NOMO-1 treated with dmso at 0.1 percent for 144 hours (cell line): ENCODE results near the gene CELF5.

Experiments used
- DNase-seq: peaks from one replicate; lab custom pipeline; 2025; ENCODE audit not compliant: unreplicated experiment; lab: John Stamatoyannopoulos, UW

CELF5 gene

DNA sequence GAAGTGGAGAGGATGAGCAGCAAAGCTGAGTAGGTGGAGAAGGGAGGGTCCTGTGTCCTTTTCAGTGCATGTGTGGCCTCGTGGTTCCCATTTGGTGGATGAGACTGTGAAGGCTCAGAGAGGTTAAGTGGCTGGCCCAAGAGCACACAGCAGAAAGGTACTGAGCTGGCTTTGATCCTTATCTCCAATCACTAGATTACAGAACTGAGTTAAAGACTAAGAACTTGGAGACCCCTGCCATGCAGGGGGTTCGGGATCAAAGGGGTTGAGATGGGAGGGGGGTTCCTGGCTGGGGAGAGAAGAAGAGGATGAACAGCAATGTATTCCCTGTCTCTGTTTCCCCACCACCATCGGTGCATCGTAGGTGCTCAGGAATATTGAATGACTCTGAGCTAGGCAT, 11.8 kb downstream of the CELF5 start:
- no peak for DNase-seq

GRCh38 chr19:3238066-3238561, 13.7 kb downstream of the CELF5 start:
- DNase-seq = no peak

DNA sequence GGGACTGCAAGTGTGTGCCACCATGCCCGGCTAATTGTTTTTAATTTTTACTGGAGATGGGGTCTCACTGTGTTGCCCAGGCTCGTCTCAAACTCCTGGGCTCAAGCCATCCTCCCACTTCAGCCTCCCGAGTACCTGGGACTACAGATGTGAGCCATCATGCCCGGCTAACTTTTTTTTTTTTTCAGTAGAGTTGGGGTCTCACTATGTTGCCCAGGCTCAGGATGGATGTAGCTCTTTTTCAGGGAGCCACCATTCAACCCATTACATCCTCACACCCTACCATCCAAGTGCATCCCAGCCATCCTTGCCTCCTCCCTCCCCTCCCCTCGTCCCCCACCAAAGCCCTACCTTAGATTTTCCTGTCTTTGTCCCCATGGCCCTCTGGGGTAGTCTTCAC, 14.9 kb downstream of the CELF5 start:
- no peak for DNase-seq

- DNase-seq = peak; percentile 65
These were observed 19.6 kb downstream of the CELF5 start for GRCh38 chr19:3243819-3244700.

DNA sequence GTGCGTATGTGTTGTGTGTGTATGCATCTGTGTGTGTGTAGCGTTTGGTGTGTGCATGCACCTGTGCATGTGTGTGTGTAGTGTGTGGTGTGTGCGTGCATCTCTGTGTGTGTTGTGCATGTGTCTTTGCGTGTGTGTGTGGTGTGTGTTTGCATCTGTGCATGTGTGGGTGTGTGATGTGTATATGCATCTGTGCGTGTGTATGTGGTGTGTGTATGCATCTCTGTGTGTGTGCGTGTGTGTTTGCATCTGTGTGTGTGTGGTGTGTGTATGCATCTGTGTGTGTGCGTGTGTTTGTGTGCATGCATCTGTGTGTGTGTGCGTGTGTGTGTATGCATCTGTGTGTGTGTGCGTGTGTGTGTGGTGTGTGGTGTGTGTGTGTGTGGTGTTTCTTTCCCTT, 20.6 kb downstream of the CELF5 start:
- no peak for DNase-seq

DNA sequence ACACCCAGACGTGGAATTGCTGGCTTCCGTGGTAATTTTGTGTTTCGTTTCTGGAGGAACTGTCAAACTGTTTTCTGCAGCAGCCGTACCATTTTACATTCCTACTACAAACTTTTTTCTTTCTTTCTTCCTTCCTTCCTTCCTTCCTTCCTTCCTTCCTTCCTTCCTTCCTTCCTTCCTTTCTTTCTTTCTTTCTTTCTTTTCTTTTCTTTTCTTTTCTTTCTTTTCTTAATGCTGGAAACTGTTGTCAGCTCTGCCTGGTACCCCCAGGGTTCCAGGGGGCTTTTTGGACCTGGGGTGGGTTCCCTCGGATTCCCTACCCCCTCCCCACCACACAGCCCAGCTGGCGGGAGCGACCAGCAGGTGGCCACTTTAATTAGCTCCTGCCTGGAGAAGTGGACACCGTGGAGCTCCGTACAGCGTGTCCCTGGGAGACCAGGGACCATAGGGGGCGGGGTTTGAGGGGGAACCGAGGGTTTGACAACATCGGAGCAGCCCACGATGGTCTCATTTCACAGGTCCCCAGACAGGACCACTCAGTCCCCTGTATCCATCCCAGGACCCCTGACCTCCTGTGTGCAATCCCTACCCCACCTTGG, 24.4 kb downstream of the CELF5 start:
- no peak for DNase-seq

DNA sequence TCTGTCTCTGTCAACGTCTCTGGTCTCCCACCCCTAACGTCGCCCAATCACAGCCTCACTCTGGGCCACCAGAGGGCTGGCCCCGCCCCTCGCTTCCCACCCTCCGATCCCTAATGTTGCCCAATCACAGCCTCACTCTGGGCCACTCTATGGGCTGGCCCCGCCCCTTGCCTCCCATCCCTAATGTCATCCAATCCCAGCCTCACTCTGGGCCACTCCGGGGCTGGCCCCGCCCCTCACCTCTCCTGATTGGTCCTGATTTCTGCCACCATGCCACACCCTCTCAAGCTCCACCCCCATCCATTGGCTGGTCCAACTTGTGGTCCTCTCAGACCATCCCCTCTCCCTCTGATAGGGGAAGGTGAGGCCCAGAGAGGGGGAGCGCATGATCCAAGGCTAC, 24.9 kb downstream of the CELF5 start:
- DNase-seq = no peak

- no peak for DNase-seq
These were observed 26.2 kb downstream of the CELF5 start for GRCh38 chr19:3250675-3251074.

- DNase-seq = no peak
These were observed 26.8 kb downstream of the CELF5 start for GRCh38 chr19:3251229-3251628.

DNA sequence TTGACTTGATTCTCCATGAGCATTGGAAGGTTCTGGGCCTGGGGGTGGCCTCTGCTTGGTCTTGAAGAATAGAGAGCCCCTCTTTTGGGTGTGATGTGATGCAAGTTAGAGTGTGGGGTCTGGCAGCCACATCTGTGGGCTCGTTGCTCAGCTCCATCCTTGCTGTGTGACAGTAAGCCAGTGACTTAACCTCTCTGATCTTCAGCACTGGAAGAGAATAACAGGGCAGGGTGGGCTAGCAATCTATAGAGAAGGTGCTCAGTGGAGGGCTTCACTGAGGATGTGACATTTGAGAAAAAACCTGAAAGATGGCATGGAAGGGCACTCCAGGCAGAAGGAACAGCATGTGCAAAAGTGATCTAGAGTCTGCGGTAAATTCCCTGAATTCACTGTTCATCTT, 28.2 kb downstream of the CELF5 start:
- no peak for DNase-seq

GRCh38 chr19:3253270-3253669, 28.8 kb downstream of the CELF5 start:
- no peak for DNase-seq

- DNase-seq = no peak
These were observed 30.1 kb downstream of the CELF5 start for GRCh38 chr19:3254520-3254919.

GRCh38 chr19:3257071-3257470, 32.6 kb downstream of the CELF5 start:
- DNase-seq = no peak

DNA sequence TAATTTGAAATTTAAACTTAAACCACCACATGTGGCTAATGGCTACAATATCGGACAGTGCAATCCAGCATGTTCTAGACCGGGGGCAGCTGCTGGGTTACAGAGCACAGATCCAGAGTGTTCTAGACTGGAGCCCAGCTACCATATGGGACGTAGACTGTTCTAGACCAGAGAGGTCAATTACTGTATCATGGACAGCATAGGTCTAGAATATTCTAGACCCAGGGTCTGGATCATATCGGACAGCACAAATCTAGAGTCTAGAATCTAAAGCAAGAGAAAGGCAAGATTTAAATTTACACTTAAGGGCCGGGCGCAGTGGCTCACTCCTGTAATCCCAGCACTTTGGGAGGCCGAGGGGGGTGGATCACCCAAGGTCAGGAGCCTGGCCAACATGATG, 37.9 kb downstream of the CELF5 start:
- no peak for DNase-seq

- no peak for DNase-seq
These were observed 39.4 kb downstream of the CELF5 start for GRCh38 chr19:3263866-3264265.

DNA sequence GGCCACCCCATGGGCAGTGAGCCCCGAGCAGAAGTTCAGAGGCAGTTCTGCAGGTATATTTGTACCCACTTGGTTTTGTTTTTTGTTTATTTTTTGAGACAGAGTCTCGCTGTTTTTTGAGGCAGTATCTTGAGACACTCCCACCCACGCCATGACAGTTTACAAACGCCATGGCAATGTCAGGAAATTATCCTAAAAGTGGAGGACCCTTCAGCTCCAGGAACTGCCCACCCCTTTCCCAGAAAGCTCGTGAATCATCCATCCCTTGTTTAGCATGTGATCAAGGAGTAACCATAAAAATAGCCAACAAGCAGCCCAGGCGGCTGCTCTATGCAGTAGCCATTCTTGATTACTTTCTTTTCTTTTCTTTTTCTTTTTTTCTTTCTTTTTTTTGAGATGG, 41.0 kb downstream of the CELF5 start:
- no peak for DNase-seq

DNA sequence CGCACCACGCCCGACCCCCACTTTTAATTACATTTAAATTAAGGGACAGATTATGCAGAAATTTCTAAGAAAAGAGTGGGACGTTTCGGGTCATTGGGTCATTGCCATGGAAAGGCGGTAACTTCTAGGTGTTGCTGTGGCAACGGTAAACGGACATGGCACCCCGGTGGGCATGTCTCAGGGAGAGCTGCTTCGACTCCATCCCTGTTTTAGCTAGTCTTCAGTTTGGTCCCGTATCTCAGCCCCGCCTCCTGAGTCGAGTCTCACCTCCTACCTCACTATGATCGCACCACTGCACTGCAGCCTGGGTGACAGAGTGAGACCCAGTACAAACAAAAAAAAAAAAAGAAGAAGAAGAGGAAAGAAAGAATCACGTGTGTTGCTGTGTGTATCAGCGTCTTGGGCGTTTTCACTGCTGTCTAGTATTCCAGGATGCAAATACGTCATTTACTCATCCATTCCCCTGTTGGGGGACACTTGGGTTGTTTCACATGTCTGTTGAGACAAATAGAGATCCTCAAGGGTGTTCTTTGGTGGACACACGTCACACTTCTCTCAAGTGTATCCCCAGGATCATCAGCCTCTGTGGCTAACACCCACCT, 41.7 kb downstream of the CELF5 start:
- DNase-seq = no peak

- DNase-seq = no peak
These were observed 42.5 kb downstream of the CELF5 start for GRCh38 chr19:3266792-3267514.

DNA sequence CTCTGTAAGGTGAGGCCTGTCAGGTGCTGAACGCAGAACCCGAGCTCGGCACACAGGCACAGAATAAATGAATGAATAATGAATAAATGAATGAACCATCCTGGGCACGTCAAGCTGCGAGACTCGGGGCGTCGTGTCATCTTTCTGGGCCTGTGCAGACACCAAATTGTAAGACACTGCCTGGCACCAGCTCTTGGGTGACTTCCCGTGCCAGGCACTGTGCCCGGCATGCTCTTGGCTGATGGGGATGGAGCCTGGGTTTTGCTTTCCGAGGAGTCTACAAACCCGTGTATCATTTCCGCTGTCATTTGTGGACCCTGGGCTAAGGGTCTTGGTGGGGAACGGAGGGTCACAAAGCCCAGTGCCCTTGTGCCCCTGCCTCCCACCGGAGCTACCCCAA, 43.9 kb downstream of the CELF5 start:
- no peak for DNase-seq

DNA sequence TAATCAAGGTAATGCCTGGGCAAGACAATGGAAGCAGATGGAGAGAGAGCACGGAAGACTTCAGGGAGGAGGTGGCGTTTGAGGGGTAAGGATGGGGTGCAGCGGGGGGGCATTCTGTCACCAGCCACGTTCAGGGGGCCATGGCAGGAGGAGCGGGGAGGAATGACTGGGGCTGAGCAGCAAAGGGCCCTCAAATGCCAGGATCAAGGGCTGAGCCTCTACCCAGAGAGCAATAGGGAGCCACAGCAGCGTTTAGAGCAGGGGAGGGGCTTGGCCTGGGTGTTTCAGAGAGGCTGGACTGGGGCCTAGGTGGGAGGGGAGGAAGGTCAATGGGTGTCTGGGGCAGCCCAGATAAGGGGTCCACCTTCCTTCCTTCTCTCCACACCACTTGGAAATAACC, 44.3 kb downstream of the CELF5 start:
- no peak for DNase-seq

GRCh38 chr19:3269916-3270671, 45.6 kb downstream of the CELF5 start:
- DNase-seq = no peak
